Activated T-helper 1 cell treated with anti-CD3 and anti-CD28 coated beads, Interleukin-2, amount 50 U/mL, for 16 hours (primary cell): ENCODE measurements around the gene GET3.
"Not testable (repeated sequence)": the region's sequence is repeated elsewhere in the genome, so short reads cannot be mapped to it uniquely, and the experiment has no call there.

ENCODE experiments used
- DNase-seq, 2 donors: peaks; one replicate each; pipeline ENCODE4 v3.0.0-alpha.2; 2020; ENCODE audit warnings: low read depth in 1 of 2, low spot score in 1 of 2

Gene GET3

GRCh38 chr19:12790628-12791344 is 53.5 kb downstream of the GET3 start:
- DNase-seq: no peak

GRCh38 chr19:12791345-12792050 is 54.2 kb downstream of the GET3 start, which contains the start of gene JUNB:
Gene JUNB, plus strand, starts transcription at chr19:12791486. Its CDS starts 286 bp downstream, at chr19:12791772.
- DNase-seq: peak; percentile 94 to 96

GRCh38 chr19:12792051-12792852 is 55.0 kb downstream of the GET3 start:
- DNase-seq: peak; percentile 60 to 61

GRCh38 chr19:12792853-12793289 is 55.6 kb downstream of the GET3 start:
- DNase-seq: no peak

DNA sequence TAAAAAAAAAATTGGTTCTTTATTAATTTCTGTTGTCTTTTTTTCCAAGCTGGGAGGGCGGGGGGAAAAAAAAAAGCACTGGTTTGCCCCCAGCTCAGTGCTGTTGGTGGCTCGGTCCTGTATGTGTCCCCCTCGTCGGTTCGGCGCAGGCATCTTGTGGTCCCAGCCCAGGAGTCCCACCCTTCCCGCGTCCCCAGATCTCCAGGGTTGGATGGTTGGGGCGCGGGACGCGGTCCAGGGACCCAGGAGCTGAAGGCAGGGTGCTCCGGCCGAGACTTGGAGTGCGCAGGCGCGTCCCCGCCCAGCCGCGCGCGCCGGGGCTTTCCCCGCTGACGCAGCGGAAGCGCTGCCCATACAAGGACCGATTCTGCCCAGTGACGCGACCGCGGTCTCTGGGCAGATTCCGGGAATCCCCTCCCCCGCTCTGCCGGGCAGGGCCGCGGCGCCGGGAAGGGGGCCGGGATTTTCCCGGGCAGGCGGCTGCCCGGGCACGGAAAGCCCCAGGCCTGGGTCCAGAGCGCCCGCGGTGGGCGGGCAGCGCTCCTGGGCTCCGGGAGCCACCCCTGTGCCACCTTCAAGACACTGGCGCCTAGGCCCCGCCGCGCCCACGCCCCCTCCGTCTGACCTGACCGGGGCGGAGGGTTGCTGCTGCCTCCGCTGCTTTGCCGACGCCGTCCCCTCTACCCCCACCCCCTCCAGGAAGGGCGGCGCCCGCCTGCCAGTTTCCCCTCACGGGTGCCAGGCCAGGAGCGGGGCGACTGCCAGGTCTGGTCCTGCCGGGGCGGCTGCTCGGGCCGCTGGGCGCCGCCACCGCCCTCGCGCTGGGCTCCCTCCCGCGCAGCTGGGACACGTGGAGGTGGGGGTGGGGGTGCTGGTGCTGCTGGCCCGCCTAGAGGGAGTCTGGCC is 56.2 kb downstream of the GET3 start:
- peak; percentile 80 to 92 for DNase-seq

- no peak for DNase-seq
These were observed 57.1 kb downstream of the GET3 start for GRCh38 chr19:12794196-12794941.

- no peak for DNase-seq
These were observed 57.7 kb downstream of the GET3 start for GRCh38 chr19:12794971-12795381.

GRCh38 chr19:12796146-12797071 is 59.1 kb downstream of the GET3 start:
- DNase-seq: peak; percentile 55 to 63

- DNase-seq: no peak
These were observed 59.9 kb downstream of the GET3 start for GRCh38 chr19:12797141-12797587.

GRCh38 chr19:12797607-12798006 is 60.3 kb downstream of the GET3 start:
- not testable (repeated sequence) for DNase-seq
